Measurements from ENCODE around the gene TMEM178B.

The TMEM178B gene

GRCh38 chr7:141300816-141301215, 227.0 kb downstream of the TMEM178B start:
- H3K27me3 ChIP-seq (replicated peaks; ENCODE audit: control insufficient read depth, insufficient read depth, low read length), result no peaks in the 10 kb centered on the region
- no peaks in the 10 kb centered on the region for H3K36me3 ChIP-seq (ENCODE audit: control insufficient read depth, insufficient read depth, low read length, severe bottlenecking)
- no peak overlapping the region for H3K9ac ChIP-seq (ENCODE audit: low read length)
- H3K4me3 ChIP-seq (ENCODE audit: low read length), result no peak overlapping the region
- no peaks in the 10 kb centered on the region for H3K4me1 ChIP-seq (ENCODE audit: control insufficient read depth, insufficient read depth, low read length)
- peaks cover 2% of the 10 kb centered on the region for H3K9me3 ChIP-seq (ENCODE audit: control insufficient read depth, low read length)
- DNase-seq (ENCODE audit: low read depth), result no peak

DNA sequence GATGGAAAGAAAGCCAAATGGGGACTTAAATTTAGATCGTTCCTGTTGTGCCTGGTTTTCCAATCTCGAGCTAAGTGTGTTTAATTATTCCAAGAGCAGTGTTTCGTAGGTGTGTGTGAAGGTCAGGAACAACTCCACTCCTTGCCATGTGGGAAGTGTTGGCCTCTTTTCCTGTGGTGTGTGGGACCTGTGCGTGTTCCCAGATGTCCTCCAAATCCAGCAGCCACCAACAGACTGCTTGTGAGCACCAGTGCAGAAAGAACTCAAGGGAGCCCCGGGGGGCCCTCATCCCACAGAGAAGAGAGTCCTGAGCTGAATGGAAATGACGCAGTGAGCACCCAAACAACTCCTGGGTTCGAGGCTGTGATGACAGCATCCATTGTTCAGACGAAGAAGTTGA, 227.7 kb downstream of the TMEM178B start:
- DNase-seq (ENCODE audit: low read depth), result no peak
- H3K9me3 ChIP-seq (ENCODE audit: control insufficient read depth, low read length), result peaks cover 2% of the 10 kb centered on the region
- H3K36me3 ChIP-seq (ENCODE audit: control insufficient read depth, insufficient read depth, low read length, severe bottlenecking), result no peaks in the 10 kb centered on the region

DNA sequence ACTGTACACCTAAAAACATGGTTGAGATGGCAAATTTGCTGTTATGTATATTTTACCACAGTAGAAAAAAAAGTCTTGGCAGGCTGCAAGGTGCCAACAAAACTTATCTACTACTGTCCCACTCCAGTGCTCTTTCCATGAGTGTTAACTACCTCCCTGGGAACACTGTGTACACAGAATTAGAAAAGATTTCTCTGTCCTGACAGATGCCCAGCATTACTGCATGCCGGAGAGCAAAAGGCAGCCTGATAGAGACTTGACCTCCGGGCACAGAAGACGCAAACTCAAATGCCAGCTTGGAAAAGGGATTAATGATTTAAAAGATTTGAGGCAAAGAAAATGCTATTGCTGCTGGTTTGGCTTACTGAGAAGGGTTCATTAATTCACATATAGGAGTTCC, 228.8 kb downstream of the TMEM178B start:
- Histone ChIP-seq H3K4me3 (ENCODE audit: low read length) (no peak overlapping the region), H3K9me3 (ENCODE audit: control insufficient read depth, low read length) (peaks cover 2% of the 10 kb centered on the region), H3K4me1 (ENCODE audit: control insufficient read depth, insufficient read depth, low read length) (no peaks in the 10 kb centered on the region), H3K9ac (ENCODE audit: low read length) (no peak overlapping the region), H3K36me3 (ENCODE audit: control insufficient read depth, insufficient read depth, low read length, severe bottlenecking) (no peaks in the 10 kb centered on the region), H3K27me3 (replicated peaks; ENCODE audit: control insufficient read depth, insufficient read depth, low read length) (no peaks in the 10 kb centered on the region)
- no peak for DNase-seq (ENCODE audit: low read depth)

More for the DNA sequence above, 227.7 kb downstream of the TMEM178B start:
- H3K9ac ChIP-seq (ENCODE audit: low read length), result no peak overlapping the region
- no peaks in the 10 kb centered on the region for H3K4me1 ChIP-seq (ENCODE audit: control insufficient read depth, insufficient read depth, low read length)
- no peaks in the 10 kb centered on the region for H3K27me3 ChIP-seq (replicated peaks; ENCODE audit: control insufficient read depth, insufficient read depth, low read length)
- H3K4me3 ChIP-seq (ENCODE audit: low read length), result no peak overlapping the region

DNA sequence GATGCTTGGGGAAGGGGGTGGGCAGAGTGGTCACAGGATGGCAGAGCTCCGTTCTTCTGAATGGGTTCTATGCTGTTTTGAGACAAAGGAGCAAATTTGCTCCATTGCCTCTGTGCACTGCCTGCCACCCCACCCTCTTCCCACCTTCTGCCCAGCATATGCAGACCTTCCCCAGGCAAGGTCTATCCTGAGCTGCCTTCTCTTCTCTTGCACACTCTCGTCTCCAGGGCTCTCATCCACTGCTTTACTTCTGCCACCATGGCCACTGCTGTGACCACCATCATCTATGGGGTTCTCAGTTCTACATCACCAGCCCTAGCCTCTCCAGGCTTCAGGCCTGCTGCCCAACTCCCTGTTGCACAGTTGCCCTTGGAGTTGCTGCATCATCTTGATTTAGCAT, 230.4 kb downstream of the TMEM178B start:
- no peak overlapping the region for H3K4me3 ChIP-seq (ENCODE audit: low read length)
- no peak overlapping the region for H3K9ac ChIP-seq (ENCODE audit: low read length)
- no peaks in the 10 kb centered on the region for H3K36me3 ChIP-seq (ENCODE audit: control insufficient read depth, insufficient read depth, low read length, severe bottlenecking)
- H3K4me1 ChIP-seq (ENCODE audit: control insufficient read depth, insufficient read depth, low read length), result no peaks in the 10 kb centered on the region
- no peak for DNase-seq (ENCODE audit: low read depth)
- H3K27me3 ChIP-seq (replicated peaks; ENCODE audit: control insufficient read depth, insufficient read depth, low read length), result no peaks in the 10 kb centered on the region
- no peaks in the 10 kb centered on the region for H3K9me3 ChIP-seq (ENCODE audit: control insufficient read depth, low read length)

DNA sequence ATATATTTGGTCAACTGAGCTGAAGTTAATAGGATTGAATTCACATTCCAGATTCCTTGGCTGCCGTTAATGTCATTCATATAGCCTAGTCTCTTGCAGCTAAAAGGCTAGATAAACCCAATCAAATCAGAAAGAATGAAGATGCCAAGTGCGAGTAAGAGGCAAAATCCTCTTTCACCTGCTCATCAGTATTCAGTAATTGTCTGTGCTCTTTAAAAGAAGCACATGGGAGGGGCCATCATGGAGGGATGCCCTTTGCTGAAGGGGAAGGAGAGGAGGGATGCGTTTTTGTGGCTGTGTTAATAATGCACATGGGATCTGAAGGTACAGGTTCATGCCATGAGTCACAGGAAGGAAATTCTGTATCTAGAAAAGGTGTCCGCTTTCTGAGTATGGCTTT, 232.2 kb downstream of the TMEM178B start:
- no peaks in the 10 kb centered on the region for H3K9me3 ChIP-seq (ENCODE audit: control insufficient read depth, low read length)
- H3K9ac ChIP-seq (ENCODE audit: low read length), result no peak overlapping the region
- no peaks in the 10 kb centered on the region for H3K36me3 ChIP-seq (ENCODE audit: control insufficient read depth, insufficient read depth, low read length, severe bottlenecking)
- no peaks in the 10 kb centered on the region for H3K27me3 ChIP-seq (replicated peaks; ENCODE audit: control insufficient read depth, insufficient read depth, low read length)
- no peaks in the 10 kb centered on the region for H3K4me1 ChIP-seq (ENCODE audit: control insufficient read depth, insufficient read depth, low read length)
- no peak overlapping the region for H3K4me3 ChIP-seq (ENCODE audit: low read length)
- no peak for DNase-seq (ENCODE audit: low read depth)

DNA sequence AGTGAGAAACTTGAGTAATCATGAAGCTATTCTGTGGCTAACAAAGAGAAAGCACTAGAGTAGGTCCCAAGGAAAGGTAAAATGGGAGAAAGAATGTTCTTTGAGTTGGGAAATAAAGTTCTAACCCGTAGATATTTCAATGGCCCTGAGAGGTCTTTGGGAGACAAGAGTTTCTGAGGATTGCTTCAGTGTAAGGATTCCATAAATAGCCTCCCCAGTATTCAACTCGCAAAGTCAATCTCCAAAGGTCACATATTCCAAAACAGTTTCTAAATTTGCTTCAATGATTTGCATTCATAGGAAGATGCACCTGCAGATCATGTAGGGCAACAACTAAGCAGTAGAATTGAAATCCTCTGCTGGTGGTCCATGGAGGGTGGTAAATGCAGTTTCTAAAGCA, 238.5 kb downstream of the TMEM178B start:
- no peak overlapping the region for H3K4me3 ChIP-seq (ENCODE audit: low read length)
- no peaks in the 10 kb centered on the region for H3K4me1 ChIP-seq (ENCODE audit: control insufficient read depth, insufficient read depth, low read length)
- no peaks in the 10 kb centered on the region for H3K36me3 ChIP-seq (ENCODE audit: control insufficient read depth, insufficient read depth, low read length, severe bottlenecking)
- no peaks in the 10 kb centered on the region for H3K27me3 ChIP-seq (replicated peaks; ENCODE audit: control insufficient read depth, insufficient read depth, low read length)
- no peak for DNase-seq (ENCODE audit: low read depth)
- no peak overlapping the region for H3K9ac ChIP-seq (ENCODE audit: low read length)
- peaks cover 2% of the 10 kb centered on the region for H3K9me3 ChIP-seq (ENCODE audit: control insufficient read depth, low read length)

GRCh38 chr7:141312828-141313521, 239.1 kb downstream of the TMEM178B start:
- Histone ChIP-seq H3K4me3 (ENCODE audit: low read length) (no peak overlapping the region), H3K4me1 (ENCODE audit: control insufficient read depth, insufficient read depth, low read length) (no peaks in the 10 kb centered on the region), H3K9ac (ENCODE audit: low read length) (no peak overlapping the region), H3K27me3 (replicated peaks; ENCODE audit: control insufficient read depth, insufficient read depth, low read length) (no peaks in the 10 kb centered on the region), H3K9me3 (ENCODE audit: control insufficient read depth, low read length) (peaks cover 2% of the 10 kb centered on the region), H3K36me3 (ENCODE audit: control insufficient read depth, insufficient read depth, low read length, severe bottlenecking) (no peaks in the 10 kb centered on the region)
- DNase-seq (ENCODE audit: low read depth), result no peak

DNA sequence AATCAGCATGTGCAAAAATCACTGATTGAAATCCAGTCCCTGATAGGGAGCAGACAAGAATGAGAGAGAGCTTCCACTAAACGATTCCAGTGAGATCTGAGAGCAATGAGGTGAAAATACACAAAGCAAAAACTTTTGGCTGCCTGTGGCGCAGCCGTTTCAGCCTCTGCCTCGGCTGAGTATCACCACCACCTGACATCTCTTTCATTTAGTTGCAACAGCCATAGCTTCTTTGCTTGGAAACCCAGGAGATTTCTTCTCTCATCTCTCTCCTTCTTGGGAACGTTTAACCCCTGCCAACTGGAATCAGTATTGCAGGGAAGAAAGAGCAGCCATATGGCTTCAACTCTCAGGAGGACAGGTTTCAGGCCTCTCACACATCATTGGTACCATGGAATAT, 240.0 kb downstream of the TMEM178B start:
- H3K9ac ChIP-seq (ENCODE audit: low read length), result no peak overlapping the region
- peaks cover 2% of the 10 kb centered on the region for H3K9me3 ChIP-seq (ENCODE audit: control insufficient read depth, low read length)
- no peaks in the 10 kb centered on the region for H3K36me3 ChIP-seq (ENCODE audit: control insufficient read depth, insufficient read depth, low read length, severe bottlenecking)
- no peak for DNase-seq (ENCODE audit: low read depth)
- H3K4me1 ChIP-seq (ENCODE audit: control insufficient read depth, insufficient read depth, low read length), result no peaks in the 10 kb centered on the region
- no peak overlapping the region for H3K4me3 ChIP-seq (ENCODE audit: low read length)
- no peaks in the 10 kb centered on the region for H3K27me3 ChIP-seq (replicated peaks; ENCODE audit: control insufficient read depth, insufficient read depth, low read length)

GRCh38 chr7:141317033-141317585, 243.2 kb downstream of the TMEM178B start:
- no peak for DNase-seq (ENCODE audit: low read depth)
- no peak overlapping the region for H3K4me3 ChIP-seq (ENCODE audit: low read length)
- H3K4me1 ChIP-seq (ENCODE audit: control insufficient read depth, insufficient read depth, low read length), result no peaks in the 10 kb centered on the region
- H3K36me3 ChIP-seq (ENCODE audit: control insufficient read depth, insufficient read depth, low read length, severe bottlenecking), result no peaks in the 10 kb centered on the region
- H3K9ac ChIP-seq (ENCODE audit: low read length), result no peak overlapping the region
- peaks cover 2% of the 10 kb centered on the region for H3K9me3 ChIP-seq (ENCODE audit: control insufficient read depth, low read length)
- H3K27me3 ChIP-seq (replicated peaks; ENCODE audit: control insufficient read depth, insufficient read depth, low read length), result no peaks in the 10 kb centered on the region

DNA sequence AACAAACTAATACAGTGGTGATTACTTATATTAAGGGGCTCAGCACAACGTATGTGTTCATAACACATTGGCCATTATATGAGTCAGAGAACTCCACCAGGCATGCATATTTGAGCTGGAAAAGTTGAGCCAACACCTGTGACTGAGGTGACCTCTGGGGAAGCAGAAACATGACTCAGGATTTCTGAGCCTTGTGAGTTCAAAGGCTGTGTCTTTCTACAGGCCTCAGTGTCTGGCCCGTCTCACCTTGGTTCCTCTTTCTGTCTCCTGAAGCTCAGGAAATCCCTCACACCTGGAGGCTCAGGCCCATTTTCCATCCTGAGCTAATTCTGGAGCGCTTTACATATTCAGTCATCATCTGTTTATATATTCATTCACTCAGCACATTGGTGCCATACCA, 246.4 kb downstream of the TMEM178B start:
- H3K4me3 ChIP-seq (ENCODE audit: low read length), result no peak overlapping the region
- H3K4me1 ChIP-seq (ENCODE audit: control insufficient read depth, insufficient read depth, low read length), result no peaks in the 10 kb centered on the region
- no peak for DNase-seq (ENCODE audit: low read depth)
- H3K9ac ChIP-seq (ENCODE audit: low read length), result no peak overlapping the region
- H3K36me3 ChIP-seq (ENCODE audit: control insufficient read depth, insufficient read depth, low read length, severe bottlenecking), result no peaks in the 10 kb centered on the region
- no peaks in the 10 kb centered on the region for H3K27me3 ChIP-seq (replicated peaks; ENCODE audit: control insufficient read depth, insufficient read depth, low read length)
- peaks cover 2% of the 10 kb centered on the region for H3K9me3 ChIP-seq (ENCODE audit: control insufficient read depth, low read length)

- Histone ChIP-seq H3K9ac (ENCODE audit: low read length) (no peak overlapping the region), H3K36me3 (ENCODE audit: control insufficient read depth, insufficient read depth, low read length, severe bottlenecking) (no peaks in the 10 kb centered on the region), H3K9me3 (ENCODE audit: control insufficient read depth, low read length) (no peaks in the 10 kb centered on the region), H3K4me1 (ENCODE audit: control insufficient read depth, insufficient read depth, low read length) (no peaks in the 10 kb centered on the region), H3K4me3 (ENCODE audit: low read length) (no peak overlapping the region), H3K27me3 (replicated peaks; ENCODE audit: control insufficient read depth, insufficient read depth, low read length) (no peaks in the 10 kb centered on the region)
- DNase-seq (ENCODE audit: low read depth), result no peak
Measured at GRCh38 chr7:141322383-141322782, 248.5 kb downstream of the TMEM178B start.

GRCh38 chr7:141323826-141324225, 250.0 kb downstream of the TMEM178B start:
- H3K4me3 ChIP-seq (ENCODE audit: low read length), result no peak overlapping the region
- DNase-seq (ENCODE audit: low read depth), result no peak
- peaks cover 3% of the 10 kb centered on the region for H3K27me3 ChIP-seq (replicated peaks; ENCODE audit: control insufficient read depth, insufficient read depth, low read length)

More at GRCh38 chr7:141323826-141324225, 250.0 kb downstream of the TMEM178B start:
- no peak overlapping the region for H3K9ac ChIP-seq (ENCODE audit: low read length)
- no peaks in the 10 kb centered on the region for H3K9me3 ChIP-seq (ENCODE audit: control insufficient read depth, low read length)
- no peaks in the 10 kb centered on the region for H3K4me1 ChIP-seq (ENCODE audit: control insufficient read depth, insufficient read depth, low read length)
- H3K36me3 ChIP-seq (ENCODE audit: control insufficient read depth, insufficient read depth, low read length, severe bottlenecking), result no peaks in the 10 kb centered on the region
